Ascending aorta (tissue), 2 donors: ENCODE results near the gene ARID3C. TPM values are rescaled to one million over a fixed set of nuclear protein-coding genes. Genes with fewer than 3 reads are reported as not detected.

Experiments
- DNase-seq, 2 donors: peaks; one replicate each; pipeline ENCODE4 v3.0.0-alpha.2; 2019; ENCODE audit warnings: low spot score in 2 of 2
- H3K27ac ChIP-seq, 2 donors: fragments of 200-600 bp; sonication (generic); one replicate each; pipeline ENCODE4 v1.5.1; 2016 to 2017; ENCODE audit warnings: mild to moderate bottlenecking in 1 of 2
- H3K27me3 ChIP-seq: fragments of 200-600 bp; sonication (generic); one replicate; pipeline ENCODE4 v1.5.1; 2017
- H3K36me3 ChIP-seq, 2 donors: fragments of 200-600 bp; sonication (generic); one replicate each; pipeline ENCODE4 v1.5.1; 2016
- H3K4me1 ChIP-seq, 2 donors: fragments of 200-600 bp; sonication (generic); one replicate each; pipeline ENCODE4 v1.5.1; 2016 to 2017; ENCODE audit warnings: mild to moderate bottlenecking in 1 of 2
- H3K4me3 ChIP-seq, 2 donors: fragments of 200-600 bp; sonication (generic); one replicate each; pipeline ENCODE4 v1.5.1; 2016 to 2017; ENCODE audit warnings: mild to moderate bottlenecking in 1 of 2
- H3K9me3 ChIP-seq, 2 donors: fragments of 200-600 bp; sonication (generic); one replicate each; pipeline ENCODE4 v1.5.1; 2016
- CTCF ChIP-seq, 3 experiments: fragments of 200-600 bp in 2 of 3; fragments of 450-650 bp in 1 of 3; sonication (generic) in 2 of 3; IDR thresholded peaks; one replicate each; pipeline ENCODE4 v1.5.1; 2016 to 2019; ENCODE audit warnings: antibody characterized with exemption in 3 of 3, mild to moderate bottlenecking in 1 of 3, moderate library complexity in 1 of 3
- intact Hi-C: fragments of 100-400 bp; cut with DNase I; formaldehyde crosslinking; loops from one replicate; pipeline ENCODE4 v1.15.1; 2023
- total RNA-seq: library from RNA; depleted of rRNA; stranded (reverse); fragments of >200 nt; gene quantifications from one replicate; pipeline ENCODE4 v1.1.0, GENCODE V29; 2016

The ARID3C gene
- total RNA-seq, 1 donor from 2014 or later, result not detected

DNA sequence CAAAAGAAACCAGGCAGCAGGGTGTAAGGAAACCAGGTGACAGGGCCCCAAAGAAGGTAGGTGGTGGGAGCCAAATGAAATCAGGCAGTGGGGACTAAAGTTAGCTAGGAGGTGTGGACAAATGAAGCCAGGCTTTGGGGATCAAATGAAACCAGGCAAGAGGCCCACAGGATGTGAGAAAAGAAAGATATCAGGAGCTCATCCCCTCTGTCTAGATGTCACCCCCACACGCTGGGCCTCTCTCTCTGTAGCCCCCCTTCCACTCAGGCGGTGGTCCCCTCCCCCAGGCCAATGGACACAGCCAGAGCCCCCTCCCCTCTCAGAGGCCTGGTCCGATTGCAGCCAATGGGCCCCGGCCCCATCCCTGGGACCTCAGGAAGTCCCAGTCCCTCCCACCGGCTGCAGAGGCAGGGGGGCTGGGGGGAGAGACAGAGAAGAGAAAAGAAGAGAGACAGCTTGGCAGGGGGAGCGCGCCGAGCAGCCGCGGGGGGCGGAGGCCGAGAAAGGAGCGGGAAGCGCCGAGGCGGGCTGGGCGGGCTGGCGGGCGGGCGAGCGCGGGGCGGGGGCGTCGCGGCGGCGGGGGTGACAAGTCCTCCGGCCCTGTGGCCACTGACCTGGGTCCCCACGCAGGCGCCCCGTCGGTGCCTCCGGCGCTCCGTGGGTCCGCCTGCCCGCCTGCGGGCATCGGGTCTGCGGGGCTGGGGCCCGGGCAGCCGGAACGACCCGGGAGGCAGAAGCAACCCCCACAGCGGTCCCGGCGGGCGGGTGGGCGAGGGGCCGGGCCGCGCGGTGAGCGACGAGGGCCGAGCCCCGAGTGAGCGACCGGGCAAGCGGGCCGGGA is 51.2 kb downstream of the ARID3C start:
- Histone ChIP-seq H3K4me1 (peaks cover 0 to 5% of the 10 kb centered on the region in 2 donors), H3K4me3 (peak overlapping the region; percentile 45 to 55), H3K27ac (no peak overlapping the region), H3K36me3 (no peaks in the 10 kb centered on the region), H3K27me3 (peaks cover 3% of the 10 kb centered on the region), H3K9me3 (no peaks in the 10 kb centered on the region)
- DNase-seq, result no peak
- intact Hi-C loops, result no loop called here
- no peak for TF ChIP-seq CTCF (IDR thresholded peaks at IDR 0.05)

DNA sequence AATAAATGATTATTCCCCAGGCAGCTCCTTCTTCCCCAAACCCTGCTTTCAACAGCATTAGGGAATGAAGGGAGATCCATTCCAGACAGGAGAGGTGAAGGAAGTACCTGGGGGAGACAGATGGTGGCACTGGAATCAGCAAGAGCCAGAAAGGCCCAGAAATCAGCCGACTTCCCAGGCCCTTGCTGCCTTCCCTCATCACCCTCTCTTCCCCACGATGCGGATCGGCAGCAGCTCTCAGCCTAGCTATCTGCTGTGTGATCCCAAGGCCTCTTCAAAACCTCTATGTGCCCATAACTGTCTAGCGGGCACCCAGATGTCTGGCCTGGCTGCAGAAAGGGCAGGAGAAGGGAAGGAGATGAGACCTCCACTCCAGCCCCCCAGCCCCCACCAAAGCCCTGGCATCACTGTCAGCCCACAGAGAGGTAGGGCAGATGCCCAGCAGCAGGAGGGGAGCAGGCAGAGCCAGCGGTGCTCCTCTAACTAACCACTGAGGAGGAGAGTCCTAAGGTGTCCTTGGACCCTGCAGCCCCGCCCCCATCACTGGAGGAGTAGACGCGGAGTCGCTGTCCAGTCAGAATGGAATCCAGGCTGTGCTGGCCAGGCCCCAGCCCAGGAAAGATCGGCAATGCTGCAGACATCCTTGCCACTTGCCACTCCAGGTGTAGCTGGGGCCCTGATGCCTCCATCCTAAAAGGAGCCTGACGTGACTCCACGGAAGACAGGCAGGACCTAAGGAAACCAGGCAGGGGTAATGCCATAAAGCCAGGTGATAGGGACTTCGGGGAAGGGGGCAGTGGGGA is 52.1 kb downstream of the ARID3C start:
- Histone ChIP-seq H3K4me1 (peaks cover 0 to 5% of the 10 kb centered on the region in 2 donors), H3K27ac (no peak overlapping the region), H3K9me3 (no peaks in the 10 kb centered on the region), H3K36me3 (no peaks in the 10 kb centered on the region), H3K4me3 (no peak overlapping the region), H3K27me3 (peaks cover 3% of the 10 kb centered on the region)
- DNase-seq, result no peak
- intact Hi-C loops, result no loop called here
- TF ChIP-seq CTCF (IDR thresholded peaks at IDR 0.05), result no peak

DNA sequence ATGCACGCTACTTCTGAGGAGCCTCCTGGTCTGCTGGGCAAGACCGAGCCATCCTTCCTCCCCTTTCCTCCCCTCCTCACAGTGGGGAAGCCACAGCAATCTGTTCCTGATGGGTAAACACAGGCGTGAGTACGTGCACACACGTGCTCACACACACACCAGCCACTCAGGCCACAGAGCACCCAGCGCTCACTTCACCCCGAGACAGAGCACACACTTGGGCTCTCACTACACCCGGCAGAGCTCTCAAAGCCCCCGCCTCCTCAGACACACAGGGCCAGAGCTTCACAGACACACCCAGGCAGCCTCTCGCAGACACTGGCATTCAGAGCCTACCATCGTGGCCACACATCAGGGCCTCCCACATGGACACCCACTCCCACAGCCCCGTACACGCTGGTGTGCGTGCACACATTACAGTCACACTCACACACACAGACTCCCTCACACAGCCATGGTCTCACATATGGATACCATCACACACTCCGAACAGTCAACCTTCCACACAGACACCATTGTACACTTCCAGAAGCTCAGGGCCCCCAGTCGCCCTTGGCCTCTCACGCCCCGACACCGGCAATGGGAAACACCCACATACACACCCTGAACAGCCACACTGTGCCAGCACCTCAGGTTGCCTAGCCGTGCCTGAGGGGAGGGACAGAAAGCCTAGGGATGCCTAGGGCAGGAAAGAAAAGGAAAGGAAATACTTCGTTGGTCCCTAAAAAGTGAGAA is 52.8 kb downstream of the ARID3C start:
- TF ChIP-seq CTCF (IDR thresholded peaks at IDR 0.05), result no peak
- H3K4me1 ChIP-seq, result peaks cover 0 to 5% of the 10 kb centered on the region in 2 donors
- H3K36me3 ChIP-seq, result no peaks in the 10 kb centered on the region
- intact Hi-C loops, result no loop called here
- no peak overlapping the region for H3K27ac ChIP-seq
- no peaks in the 10 kb centered on the region for H3K9me3 ChIP-seq
- DNase-seq, result no peak
- no peak overlapping the region for H3K4me3 ChIP-seq
- peaks cover 3% of the 10 kb centered on the region for H3K27me3 ChIP-seq

DNA sequence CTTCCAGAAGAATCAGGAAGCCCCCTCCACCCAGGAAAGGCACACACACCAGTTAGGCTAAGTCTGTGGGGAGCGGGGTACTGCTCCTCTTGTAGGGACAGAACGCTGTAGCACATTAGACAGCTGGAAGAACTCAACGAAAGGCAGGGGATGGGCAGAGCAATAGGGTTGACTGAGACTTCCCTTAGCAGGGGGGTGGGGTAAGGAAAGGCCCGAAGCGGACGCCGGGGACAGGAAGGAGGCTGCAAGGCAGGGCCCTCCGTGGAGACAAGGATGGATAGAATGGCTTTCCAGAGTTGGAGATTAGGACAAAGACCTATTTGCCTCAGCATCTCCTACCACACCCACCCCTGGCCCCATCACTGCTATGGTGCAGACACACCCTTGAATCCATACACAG is 53.6 kb downstream of the ARID3C start:
- H3K36me3 ChIP-seq, result no peaks in the 10 kb centered on the region
- no peaks in the 10 kb centered on the region for H3K9me3 ChIP-seq
- no peak for DNase-seq
- peaks cover 0 to 5% of the 10 kb centered on the region in 2 donors for H3K4me1 ChIP-seq
- no peak overlapping the region for H3K27ac ChIP-seq
- TF ChIP-seq CTCF (IDR thresholded peaks at IDR 0.05), result no peak
- no peak overlapping the region for H3K4me3 ChIP-seq
- H3K27me3 ChIP-seq, result peaks cover 3% of the 10 kb centered on the region
- intact Hi-C loops, result no loop called here

DNA sequence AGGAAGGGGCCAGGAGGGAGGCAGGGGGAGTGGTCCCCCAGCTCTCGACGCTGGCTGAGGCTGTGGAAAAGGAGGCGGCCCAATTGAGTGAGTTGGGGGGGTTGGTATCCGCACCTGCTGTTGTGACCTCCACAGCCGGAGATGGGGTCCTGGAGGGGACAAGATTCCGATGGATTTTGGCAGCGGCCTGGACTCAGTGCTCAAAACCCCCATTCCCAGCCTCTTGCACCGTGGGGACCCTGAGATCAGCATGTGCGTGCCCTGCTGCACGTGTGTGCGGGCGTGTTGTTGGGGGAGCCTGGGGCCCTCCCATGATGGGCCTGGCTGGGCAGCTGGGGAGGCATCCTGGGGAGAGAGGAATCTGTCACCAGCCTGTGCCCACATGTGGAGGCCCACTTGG is 54.3 kb downstream of the ARID3C start:
- Histone ChIP-seq H3K27me3 (peaks cover 3% of the 10 kb centered on the region), H3K4me1 (peaks cover 0 to 5% of the 10 kb centered on the region in 2 donors), H3K9me3 (no peaks in the 10 kb centered on the region), H3K36me3 (no peaks in the 10 kb centered on the region), H3K27ac (no peak overlapping the region), H3K4me3 (no peak overlapping the region)
- no peak for TF ChIP-seq CTCF (IDR thresholded peaks at IDR 0.05)
- DNase-seq, result no peak
- intact Hi-C loops, result no loop called here
